Erythroblast (primary cell): Measurements from ENCODE around the gene UBE2G1.

ENCODE experiments used
- GATA1 ChIP-seq: IDR thresholded peaks from 2 replicates; pipeline ENCODE4 v1.6.1; 2011; ENCODE audit warnings: low read depth, mild to moderate bottlenecking, control low read depth, low read length, moderate library complexity
- POLR2A ChIP-seq: IDR thresholded peaks from 2 replicates; pipeline ENCODE4 v1.6.1; 2011; ENCODE audit warnings: mild to moderate bottlenecking, low read length

DNA sequence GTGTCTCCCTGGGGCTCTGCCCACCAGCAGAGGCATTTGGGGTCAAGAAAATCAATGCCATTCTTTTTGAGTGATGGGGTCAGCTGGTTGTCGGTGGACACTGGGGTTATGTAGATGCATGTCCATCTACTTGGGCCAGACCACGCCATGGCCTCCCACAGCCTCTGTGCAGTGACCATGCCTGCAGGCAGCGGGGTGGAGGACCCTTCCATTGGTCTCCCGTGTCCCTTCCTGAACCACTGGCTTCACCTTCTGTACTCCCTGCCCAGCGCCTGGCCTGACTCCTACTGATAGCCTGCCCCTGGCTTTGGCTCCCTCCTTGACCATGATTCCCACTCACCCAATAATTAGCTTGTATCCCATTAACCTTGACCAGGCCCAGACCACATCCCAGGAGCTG lies 39.2 kb upstream of the UBE2G1 start:
- TF ChIP-seq POLR2A: no peak
- TF ChIP-seq GATA1: no peak
